Measurements from ENCODE around the gene PTGER1.

Gene PTGER1

DNA sequence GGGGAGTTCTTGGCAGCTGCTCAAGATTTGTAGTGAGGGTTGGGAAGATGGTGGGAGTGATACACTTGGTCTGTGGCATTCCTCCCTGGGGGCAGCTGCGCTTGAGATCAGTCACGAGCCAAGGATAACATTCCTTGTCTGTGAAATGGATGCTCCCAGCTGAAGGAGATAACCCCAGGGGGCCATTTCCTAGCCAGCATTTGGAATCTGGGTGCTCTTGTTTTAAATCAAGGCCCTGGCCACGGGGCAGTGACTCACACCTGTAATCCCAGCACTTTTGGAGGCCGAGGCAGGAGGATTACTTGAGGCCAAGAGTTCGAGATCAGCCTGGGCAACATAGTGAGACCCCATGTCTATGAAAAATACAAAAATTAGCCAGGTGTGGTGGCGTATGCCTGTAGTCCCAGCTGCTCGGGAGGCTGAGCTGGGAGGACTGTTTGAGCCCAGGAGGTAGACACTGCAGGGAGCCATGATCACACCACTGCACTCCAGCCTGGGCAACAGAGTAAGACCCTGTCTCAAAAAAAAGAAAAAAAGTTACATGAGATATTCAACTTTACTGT lies 37.5 kb downstream of the PTGER1 start:
- TF ChIP-seq, protein P1, sequence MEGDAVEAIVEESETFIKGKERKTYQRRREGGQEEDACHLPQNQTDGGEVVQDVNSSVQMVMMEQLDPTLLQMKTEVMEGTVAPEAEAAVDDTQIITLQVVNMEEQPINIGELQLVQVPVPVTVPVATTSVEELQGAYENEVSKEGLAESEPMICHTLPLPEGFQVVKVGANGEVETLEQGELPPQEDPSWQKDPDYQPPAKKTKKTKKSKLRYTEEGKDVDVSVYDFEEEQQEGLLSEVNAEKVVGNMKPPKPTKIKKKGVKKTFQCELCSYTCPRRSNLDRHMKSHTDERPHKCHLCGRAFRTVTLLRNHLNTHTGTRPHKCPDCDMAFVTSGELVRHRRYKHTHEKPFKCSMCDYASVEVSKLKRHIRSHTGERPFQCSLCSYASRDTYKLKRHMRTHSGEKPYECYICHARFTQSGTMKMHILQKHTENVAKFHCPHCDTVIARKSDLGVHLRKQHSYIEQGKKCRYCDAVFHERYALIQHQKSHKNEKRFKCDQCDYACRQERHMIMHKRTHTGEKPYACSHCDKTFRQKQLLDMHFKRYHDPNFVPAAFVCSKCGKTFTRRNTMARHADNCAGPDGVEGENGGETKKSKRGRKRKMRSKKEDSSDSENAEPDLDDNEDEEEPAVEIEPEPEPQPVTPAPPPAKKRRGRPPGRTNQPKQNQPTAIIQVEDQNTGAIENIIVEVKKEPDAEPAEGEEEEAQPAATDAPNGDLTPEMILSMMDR (IDR thresholded peaks at IDR 0.05; ENCODE audit: low read depth, low read length) = no peak
- no peak for DNase-seq (ENCODE audit: extremely low read depth, low read depth)

GRCh38 chr19:14435320-14436050 lies 39.7 kb downstream of the PTGER1 start:
- TF ChIP-seq, protein P1 (IDR thresholded peaks at IDR 0.05; ENCODE audit: low read depth, low read length) = no peak
- DNase-seq (ENCODE audit: extremely low read depth, low read depth) = no peak

DNA sequence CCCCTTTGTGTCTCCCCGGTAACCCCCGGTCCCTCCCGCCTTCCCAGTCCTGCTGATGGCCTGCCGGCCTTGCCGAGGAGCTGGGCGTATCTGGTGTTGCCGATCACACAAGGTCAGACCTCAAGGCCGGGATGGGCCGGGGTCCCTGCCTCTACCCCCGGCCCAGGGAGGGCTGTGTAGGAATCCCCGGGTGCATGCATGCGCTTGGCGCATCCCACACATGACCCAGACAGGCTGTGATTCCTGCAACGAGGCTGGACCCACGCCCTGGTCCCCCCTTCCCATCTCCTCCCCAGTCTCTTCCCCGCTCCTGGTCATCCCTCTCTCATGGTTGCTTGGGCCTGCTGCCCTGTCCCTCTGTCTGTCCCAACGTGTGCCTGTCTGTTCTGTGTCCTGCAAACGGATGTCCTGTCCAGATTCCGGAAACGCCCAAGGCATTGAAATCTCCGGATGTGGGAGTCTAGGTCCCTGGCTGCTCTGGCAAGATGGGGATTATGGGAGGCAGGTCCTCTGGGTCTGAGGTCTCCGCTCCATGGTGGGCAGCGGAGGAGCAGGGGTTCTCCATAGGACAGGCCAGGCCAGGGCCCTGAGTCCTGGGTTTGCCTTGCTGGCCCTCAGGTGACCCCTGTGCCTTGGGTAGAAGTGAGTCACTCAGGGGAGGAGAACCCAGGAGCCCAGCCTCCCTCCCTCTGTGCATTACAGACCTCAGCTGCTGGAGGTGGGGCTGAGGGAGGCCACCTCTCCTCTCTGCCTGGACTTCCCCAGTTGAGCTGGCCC lies 40.4 kb downstream of the PTGER1 start:
- TF ChIP-seq, protein P1 (IDR thresholded peaks at IDR 0.05; ENCODE audit: low read depth, low read length) = no peak
- no peak for DNase-seq (ENCODE audit: extremely low read depth, low read depth)

DNA sequence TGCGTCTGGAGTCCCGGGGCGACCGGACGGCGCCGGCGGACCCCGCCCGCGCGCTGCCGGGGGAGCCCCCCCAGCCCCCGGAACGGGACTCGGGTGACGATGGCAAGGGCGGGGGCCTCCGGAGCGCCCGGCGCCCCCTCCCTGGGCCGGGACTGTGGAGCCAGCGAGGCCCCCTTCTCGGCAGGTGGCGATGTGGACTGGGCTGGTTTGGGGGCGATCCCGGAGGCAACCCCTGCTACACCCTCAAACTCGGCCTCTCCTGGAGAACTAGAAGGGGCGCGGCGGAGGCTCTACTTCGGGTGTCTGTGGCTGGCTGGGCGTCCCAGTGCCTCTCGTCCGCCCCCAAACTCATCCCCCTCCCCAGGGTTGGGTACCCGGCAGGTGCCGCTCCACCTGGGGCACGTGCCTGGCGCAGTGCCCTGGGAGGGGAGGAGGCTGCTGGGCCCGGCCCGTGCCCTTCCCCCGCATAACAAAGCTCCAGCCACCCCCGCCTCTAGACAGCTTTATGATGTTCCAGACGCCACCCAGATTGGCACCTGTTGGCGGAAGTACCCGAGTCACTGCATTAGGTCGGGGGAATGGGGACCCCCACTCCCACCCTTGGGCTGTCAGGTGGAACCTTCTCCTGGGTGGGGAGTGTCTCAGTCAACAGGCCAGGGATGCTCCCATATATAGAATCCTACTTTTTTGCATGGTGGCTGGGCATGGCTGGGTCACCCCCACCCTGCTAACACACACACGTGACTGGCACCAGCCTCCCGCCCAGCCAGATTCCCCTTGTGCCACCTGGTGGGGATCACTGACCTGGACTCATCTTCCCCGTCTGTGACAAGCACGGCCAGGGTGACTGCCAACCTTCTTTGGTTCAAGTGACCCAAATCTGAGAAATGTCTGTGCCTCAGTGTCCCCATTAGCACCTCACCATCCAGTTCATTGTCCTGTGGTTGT lies 41.3 kb downstream of the PTGER1 start:
- DNase-seq (ENCODE audit: extremely low read depth, low read depth) = no peak
- TF ChIP-seq, protein P1 (IDR thresholded peaks at IDR 0.05; ENCODE audit: low read depth, low read length) = no peak; the same call in 1 of the 2 replicates

DNA sequence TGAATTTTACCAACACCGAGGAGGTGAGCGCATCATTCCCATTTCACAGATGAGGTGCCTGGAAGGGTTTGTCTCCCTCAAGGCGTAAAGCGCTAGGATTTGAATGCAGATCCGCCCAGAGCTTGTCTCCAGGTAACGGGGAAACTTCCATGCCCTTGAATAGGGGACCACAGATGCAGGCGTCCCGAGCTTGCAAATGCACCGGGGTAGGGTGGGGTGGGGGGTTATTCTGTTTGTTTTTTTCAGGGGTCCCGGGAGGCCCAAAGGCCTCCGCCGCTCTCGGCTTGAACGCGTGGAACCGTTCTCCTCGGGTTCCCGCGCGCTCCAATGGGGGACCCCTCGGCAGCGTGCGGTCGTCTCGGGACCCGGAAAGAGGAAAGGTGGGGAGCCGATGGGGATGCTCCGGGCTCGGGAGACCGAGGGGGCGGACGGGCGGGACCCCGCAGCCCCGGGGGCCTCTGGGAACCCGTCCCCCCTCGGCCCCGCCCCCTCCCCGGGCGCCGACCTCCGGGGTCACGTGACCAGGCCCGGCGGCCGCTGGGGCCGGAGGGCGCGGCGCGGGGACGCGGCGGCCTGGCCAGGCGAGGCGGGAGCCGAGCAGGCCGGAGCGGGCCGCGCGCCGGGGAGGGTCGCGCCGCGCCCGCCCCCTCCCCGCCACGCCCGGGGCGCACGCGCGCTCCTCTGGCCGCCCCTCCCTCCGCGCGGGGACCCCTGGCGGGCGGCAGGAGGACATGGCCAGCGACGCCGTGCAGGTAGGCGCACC lies 42.2 kb downstream of the PTGER1 start, which contains the start of gene PKN1:
Gene PKN1, plus strand, starts transcription at position 516 of the 763 bp plus-strand sequence. Its CDS starts 216 bp downstream, at position 732.
- TF ChIP-seq, protein P1 (IDR thresholded peaks at IDR 0.05; ENCODE audit: low read depth, low read length) = no peak
- no peak for DNase-seq (ENCODE audit: extremely low read depth, low read depth)

- DNase-seq (ENCODE audit: extremely low read depth, low read depth) = no peak
- TF ChIP-seq, protein P1 (IDR thresholded peaks at IDR 0.05; ENCODE audit: low read depth, low read length) = no peak
These were observed 44.4 kb downstream of the PTGER1 start for GRCh38 chr19:14430712-14431111.
